GM10248 (cell line): ENCODE measurements around the gene VAV1.

Source experiments
- CTCF ChIA-PET: fragments of 300-600 bp; sonication (Branson Sonifier 250); formaldehyde crosslinking; extraction: SDS; loops from one replicate; lab custom pipeline; 2021; ENCODE audit warnings: antibody characterized with exemption; lab: Yijun Ruan, JAX
- POLR2A ChIA-PET: fragments of 350-650 bp; sonication (Branson Sonifier 250); formaldehyde crosslinking; extraction: SDS; loops from one replicate; lab custom pipeline; 2020; ENCODE audit warnings: antibody characterized with exemption; lab: Yijun Ruan, JAX
- DNase-seq: peaks from one replicate; pipeline ENCODE4 v3.0.0; 2012; ENCODE audit errors: extremely low spot score
- CTCF ChIP-seq: IDR thresholded peaks from 2 replicates; pipeline ENCODE4 v1.5.1; 2012; ENCODE audit warnings: mild to moderate bottlenecking, low read depth; ENCODE audit errors: extremely low read depth, missing control alignments, control extremely low read depth

The VAV1 gene, protein sequence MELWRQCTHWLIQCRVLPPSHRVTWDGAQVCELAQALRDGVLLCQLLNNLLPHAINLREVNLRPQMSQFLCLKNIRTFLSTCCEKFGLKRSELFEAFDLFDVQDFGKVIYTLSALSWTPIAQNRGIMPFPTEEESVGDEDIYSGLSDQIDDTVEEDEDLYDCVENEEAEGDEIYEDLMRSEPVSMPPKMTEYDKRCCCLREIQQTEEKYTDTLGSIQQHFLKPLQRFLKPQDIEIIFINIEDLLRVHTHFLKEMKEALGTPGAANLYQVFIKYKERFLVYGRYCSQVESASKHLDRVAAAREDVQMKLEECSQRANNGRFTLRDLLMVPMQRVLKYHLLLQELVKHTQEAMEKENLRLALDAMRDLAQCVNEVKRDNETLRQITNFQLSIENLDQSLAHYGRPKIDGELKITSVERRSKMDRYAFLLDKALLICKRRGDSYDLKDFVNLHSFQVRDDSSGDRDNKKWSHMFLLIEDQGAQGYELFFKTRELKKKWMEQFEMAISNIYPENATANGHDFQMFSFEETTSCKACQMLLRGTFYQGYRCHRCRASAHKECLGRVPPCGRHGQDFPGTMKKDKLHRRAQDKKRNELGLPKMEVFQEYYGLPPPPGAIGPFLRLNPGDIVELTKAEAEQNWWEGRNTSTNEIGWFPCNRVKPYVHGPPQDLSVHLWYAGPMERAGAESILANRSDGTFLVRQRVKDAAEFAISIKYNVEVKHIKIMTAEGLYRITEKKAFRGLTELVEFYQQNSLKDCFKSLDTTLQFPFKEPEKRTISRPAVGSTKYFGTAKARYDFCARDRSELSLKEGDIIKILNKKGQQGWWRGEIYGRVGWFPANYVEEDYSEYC

DNA sequence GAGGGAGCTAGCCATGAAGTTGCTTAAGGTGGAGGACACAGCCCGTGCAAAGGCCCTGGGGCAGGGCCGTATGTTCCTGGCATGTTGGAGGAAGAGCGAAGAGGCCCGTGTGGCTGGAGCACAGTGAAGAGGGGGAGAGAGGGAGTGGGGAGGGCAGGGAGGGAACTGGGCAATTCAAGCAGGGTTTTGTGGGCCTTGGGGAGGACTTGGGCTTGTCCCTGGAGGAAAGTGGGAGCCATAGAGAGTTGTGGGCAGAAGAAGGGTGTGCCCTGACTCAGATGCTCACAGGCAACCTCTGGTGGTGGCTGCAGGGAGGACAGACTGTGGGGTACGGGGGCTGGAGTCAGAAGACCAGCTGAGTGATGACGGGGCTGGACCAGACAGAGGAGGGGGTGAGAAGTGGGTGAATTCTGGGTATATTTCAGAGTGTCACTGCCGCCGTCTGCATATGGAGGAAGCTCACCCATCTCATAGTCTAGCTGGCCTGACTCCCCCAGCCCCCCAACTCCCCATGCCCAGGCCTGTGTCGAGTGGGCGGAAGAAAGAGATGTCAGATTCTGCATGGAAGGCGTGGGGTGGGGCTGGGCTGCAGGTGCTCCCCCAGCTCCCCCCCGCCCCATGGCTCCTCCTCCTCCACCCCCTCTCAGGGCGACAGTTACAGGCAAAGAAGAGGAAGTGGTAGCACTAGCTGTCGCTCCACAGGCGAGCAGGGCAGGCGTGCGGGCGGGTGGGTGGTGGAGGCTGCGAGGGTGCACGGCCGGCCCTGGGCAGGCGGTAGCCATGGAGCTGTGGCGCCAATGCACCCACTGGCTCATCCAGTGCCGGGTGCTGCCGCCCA, at the start of gene VAV1:
Gene VAV1, plus strand, starts transcription at position 681 of the 838 bp plus-strand sequence. Its CDS starts 100 bp downstream, at position 781.
- ChIA-PET CTCF (interaction anchor here (0.8 to 3.3 kb wide), 18 partner anchors 9 to 787 kb away, joined by 3 to 25 read pairs (median 4); partner anchors contain the start of genes GPR108 and TRIP10), POLR2A (interaction anchor here (0.5 to 1.8 kb wide), 8 partner anchors 26 to 241 kb away, joined by 3 to 8 read pairs (median 4); partner anchors contain the start of gene TNFSF9)
- DNase-seq, result peak; percentile 95
- peak; percentile 56 for TF ChIP-seq CTCF

- no peak for DNase-seq
- TF ChIP-seq CTCF, result no peak
- CTCF ChIA-PET, result no interaction called here
- POLR2A ChIA-PET, result no interaction called here
Measured at GRCh38 chr19:6723108-6723618, 49.3 kb upstream of the VAV1 start.

GRCh38 chr19:6723738-6724137, 48.8 kb upstream of the VAV1 start:
- no peak for TF ChIP-seq CTCF
- ChIA-PET POLR2A (no interaction called here), CTCF (interaction anchor here (2.6 kb wide), 1 partner anchor 14 kb away, joined by 11 read pairs; the partner anchor contains the start of gene GPR108)
- no peak for DNase-seq

GRCh38 chr19:6724631-6725492, 47.6 kb upstream of the VAV1 start:
- POLR2A ChIA-PET, result no interaction called here
- no peak for TF ChIP-seq CTCF
- DNase-seq, result no peak
- CTCF ChIA-PET, result interaction anchor here (2.6 kb wide), 1 partner anchor 13 kb away, joined by 11 read pairs; the partner anchor contains the start of gene GPR108

DNA sequence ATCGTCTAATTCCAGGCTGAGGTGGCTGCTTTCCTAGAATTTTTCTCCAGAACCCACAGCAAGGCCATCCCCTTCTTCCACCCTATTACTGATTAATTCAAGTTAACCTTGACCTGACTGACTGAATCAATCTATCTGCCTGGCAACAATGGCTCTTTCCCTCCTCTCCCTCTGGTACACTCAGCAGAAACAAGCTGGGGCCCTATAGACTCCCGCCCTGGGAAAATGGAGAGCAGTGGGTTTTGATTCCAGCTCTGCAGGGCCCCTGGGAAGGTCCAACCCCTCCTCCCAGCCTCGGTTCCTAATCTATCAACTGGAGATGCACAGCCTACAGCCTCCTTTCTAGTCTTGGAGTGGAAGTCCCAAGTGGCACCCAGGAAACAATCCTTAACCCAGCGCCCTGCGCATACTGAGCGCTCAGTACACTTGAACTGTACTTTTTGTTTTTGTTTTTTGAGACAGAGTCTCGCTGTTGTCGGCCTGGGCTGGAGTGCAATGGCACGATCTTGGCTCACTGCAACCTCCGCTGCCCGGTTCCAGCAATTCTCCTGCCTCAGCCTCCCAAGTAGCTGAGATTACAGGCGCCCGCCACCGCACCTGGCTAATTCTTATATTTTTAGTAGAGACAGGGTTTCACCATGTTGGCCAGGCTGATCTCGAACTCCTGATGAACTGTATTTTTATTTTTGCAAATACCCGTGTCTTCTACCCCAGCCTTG, 46.8 kb upstream of the VAV1 start:
- DNase-seq, result no peak
- ChIA-PET CTCF (interaction anchor here (2.1 to 2.6 kb wide), 2 partner anchors 12 to 138 kb away, joined by 8 to 11 read pairs; partner anchors contain the start of gene GPR108), POLR2A (interaction anchor here (0.5 kb wide), 1 partner anchor 44 kb away, joined by 7 read pairs; no protein-coding TSS in a partner anchor)
- no peak for TF ChIP-seq CTCF
